CD4-positive, alpha-beta T cell treated with Interleukin-2 at 100 ng/mL for 4 hours (primary cell): ENCODE measurements around the gene GEN1.

Experiments used
- DNase-seq: peaks from one replicate; pipeline ENCODE4 v3.0.0-alpha.2; 2020; ENCODE audit warnings: low spot score

Gene GEN1

GRCh38 chr2:17753803-17754663, at the start of gene GEN1, which contains the start of gene SMC6:
Gene GEN1 (plus strand): TSS chr2:17754138. CDS start chr2:17759944, 5,806 bp downstream.
Gene SMC6 (minus strand): TSS chr2:17753810. CDS start chr2:17745946, 7,864 bp downstream.
- peak; percentile 88 for DNase-seq

- no peak for DNase-seq
Measured at GRCh38 chr2:17706845-17707244, 47.1 kb upstream of the GEN1 start.

DNA sequence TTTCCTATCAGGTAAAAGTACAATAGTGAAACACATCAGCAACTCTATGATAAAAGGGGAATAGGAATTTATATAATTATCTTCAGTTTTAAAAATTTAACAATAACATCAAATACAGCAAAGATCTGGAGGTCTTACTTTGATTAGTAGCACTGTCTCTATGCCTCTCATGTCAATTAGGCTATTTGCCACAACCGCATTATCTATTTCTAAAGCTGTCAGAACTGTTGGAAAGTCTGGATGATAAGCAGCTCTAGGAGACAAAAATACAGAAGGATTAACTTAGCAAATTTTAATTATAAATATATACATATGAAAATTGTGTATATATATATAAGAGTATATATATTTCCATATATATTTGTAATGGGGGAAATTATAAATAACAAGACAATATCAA, 45.4 kb upstream of the GEN1 start:
- no peak for DNase-seq

DNA sequence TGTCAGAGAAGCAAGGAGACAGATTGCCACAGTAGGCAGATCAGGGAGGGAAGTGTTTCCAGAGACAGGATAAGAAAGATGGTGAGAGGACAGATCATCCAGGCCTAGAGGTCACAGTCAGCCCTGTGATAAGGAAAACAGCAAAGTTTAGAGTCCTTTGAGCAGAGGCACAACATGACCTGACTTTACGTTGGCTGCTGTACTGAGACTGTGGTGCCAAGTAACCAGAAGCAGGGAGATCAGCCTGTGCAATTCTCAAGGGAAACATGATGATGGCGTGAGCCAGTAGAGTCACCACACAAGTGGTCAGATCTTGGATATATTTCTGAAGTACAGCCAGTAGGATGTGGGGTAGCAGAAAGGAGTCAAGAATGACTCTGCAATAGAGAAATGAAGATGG, 44.0 kb upstream of the GEN1 start:
- DNase-seq, result no peak

GRCh38 chr2:17710547-17711248, 43.2 kb upstream of the GEN1 start:
- no peak for DNase-seq

- no peak for DNase-seq
Measured at GRCh38 chr2:17713291-17713690, 40.6 kb upstream of the GEN1 start.

GRCh38 chr2:17717666-17718065, 36.3 kb upstream of the GEN1 start:
- DNase-seq, result no peak

DNA sequence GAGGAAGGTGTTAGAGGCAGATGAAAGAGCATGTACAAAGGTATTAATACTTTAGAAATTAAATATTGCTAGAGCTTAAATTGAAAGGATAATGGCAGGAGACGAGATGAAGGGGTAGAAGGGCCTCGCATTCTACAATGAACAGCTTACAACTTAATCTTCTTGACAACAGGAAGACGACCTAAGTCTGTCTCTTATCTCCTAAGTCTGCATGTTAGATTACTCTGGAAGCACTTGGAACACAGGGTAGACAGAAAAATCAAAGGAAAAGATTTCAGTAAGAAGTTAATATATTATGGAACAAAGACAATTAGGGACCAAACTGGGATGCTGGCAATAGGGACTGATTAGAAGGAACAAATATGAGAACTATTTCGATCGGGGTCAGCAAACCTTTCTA, 35.2 kb upstream of the GEN1 start:
- DNase-seq, result no peak

DNA sequence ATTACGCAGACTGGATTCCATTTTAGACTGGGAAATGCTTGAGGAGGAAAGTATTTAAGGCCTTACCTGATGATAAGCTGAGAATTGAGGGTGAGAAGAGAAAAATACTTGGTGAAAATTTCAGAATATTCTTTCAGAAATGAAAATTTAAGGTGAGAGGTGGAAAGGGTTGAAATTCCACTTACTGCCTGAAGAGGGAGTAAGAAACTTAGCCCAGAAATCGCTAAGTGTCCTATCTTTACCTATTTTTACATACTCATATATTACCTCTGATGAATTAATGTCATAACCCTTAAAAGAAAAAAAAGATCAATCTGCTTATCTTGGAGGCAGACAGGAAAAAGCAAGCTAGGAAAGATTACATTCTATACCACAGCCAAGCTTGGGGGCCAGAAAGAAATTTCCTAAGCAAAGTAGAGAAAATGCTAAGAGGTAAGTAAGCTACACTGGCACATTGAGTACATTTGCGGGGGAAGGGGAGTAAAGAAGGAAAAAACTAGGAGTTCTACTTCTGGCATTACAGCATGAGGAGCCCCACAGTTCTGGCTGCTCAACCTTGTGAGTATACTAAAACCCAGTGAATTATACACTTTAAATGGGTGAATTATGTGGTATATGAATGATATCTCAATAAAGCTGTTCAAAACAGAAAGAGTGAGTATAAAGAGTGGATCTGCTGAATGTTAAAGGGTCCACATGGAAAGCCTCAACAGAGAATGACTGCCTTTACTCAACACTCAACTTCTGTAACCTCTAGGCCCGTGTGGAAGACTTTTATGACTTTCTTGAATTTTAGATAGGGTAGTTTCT, 34.2 kb upstream of the GEN1 start:
- DNase-seq, result peak; percentile 17

DNA sequence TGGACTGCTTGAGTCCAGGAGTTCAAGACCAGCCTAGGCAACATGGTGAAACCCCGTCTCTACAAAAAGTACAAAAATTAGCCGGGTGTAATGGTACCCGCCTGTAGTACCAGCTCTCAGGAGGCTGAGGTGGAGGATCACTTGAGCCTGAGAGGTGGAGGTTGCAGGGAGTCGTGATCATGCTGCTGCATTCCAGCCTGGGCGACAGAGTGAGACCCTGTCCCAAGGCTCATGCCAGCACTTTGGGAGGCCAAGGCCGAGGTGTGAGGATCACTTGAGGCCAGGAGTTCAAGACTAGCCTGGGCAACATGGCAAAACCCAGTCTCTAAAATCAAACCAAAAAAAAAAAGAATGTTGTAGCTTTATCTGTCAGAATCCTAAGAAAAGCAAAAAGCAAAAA, 25.7 kb upstream of the GEN1 start:
- DNase-seq, result no peak

- DNase-seq, result no peak
Measured at GRCh38 chr2:17729880-17730279, 24.1 kb upstream of the GEN1 start.

DNA sequence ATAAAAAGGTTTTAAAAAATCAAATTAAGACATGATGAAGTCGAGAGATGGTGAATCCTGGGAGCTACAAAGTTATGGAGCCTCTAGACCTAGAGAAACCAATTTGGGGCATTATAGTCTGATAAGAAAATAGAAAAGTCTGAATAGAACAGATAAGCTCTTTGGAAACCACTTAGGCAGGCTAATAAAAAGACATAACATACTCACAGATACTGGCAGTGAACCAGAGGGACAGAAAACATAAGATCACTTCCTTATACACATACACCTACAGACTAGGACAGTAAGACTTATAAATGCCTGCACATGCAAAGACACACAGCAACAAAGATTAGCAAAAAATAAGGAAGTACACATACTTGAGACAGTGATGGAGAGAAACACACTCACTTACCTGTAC, 20.3 kb upstream of the GEN1 start:
- DNase-seq, result no peak

DNA sequence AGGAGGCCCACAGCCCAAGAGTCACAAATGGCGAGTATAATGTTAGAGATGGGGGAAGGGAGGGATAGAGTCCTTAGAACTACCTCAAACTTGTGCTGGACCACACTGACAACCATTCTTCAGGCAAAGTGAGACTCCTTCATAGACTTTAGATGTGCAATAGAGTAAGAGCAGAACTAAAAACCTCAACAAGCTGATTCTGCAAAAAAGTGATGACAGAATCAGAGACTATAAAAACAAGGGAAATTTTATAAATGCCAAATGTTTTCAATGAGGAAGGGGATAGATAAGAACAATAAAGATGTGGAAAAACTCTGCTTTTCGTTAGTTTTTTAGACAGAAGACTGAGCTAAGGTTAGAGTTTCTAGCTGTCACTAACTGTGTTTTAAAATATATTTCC, 18.1 kb upstream of the GEN1 start:
- no peak for DNase-seq

GRCh38 chr2:17736989-17737388, 16.9 kb upstream of the GEN1 start:
- no peak for DNase-seq

DNA sequence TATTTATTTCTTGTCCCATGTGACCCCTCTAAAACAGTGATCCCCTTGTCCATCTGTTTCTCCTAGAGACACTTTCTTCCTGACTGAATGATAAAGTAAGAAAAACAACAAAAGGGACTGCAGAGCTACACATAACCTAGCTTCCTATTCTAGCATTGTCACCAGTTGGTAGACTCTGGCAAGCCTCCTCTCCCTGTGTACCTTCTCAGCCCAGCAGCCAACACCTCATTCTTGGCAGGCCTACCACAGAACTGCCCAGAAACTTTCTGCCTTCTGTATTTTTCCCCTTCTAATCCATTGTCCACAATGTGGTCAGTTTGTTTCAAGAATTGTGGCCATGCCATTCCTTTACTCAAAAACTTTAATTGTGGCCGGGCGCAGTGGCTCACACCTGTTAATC, 13.7 kb upstream of the GEN1 start:
- DNase-seq, result no peak

DNA sequence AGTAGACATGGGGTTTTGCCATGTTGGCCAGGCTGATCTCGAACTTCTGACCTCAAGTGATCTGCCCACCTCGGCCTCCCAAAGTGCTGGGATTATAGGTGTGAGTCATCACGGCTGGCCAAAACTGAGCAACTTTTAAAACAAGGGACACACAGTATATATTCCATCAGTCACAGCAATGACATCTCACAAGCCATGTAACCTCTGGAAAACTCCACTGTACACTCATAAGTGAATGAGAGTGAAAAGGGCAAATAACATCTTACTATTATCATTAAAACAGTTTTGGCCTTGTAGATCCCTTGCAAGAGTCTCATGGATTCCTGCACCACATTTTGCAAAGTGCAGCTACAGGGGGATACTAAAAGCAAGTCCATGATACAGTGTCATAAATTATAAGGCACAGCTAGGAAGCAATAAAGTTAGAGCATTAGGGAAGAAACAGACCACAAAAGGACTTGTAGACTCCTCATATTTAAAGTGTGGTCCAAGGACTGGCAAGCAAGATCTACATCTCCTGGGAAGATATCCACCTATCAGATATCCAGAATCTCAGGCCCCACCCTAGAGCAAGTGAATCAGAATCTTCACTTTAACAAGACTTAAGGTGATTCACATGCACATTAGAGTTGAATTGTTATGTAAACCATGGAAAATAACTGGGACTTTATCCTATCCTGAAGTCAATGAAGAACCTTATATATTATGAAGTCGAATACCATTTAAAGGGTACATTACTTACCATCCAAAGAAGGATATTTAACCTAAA, 6.1 kb upstream of the GEN1 start:
- no peak for DNase-seq

DNA sequence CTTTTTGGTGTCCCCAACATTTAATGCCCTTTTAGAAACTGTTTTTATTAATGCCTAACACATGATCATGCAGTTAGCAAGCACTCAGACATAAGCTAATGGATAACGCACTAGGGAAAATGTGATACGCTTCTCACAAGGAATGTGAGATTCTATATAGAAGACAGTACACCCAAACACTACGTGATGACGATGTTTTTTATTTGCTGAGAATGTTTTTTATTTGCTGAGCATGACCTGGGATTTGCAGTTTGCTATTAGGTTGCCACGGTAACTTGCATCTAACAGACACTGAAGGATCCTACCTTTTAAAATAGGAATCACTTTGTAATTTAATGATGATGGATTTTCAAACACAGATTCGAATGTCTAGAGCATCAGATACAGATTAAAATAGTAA, 5.2 kb upstream of the GEN1 start:
- DNase-seq, result no peak

DNA sequence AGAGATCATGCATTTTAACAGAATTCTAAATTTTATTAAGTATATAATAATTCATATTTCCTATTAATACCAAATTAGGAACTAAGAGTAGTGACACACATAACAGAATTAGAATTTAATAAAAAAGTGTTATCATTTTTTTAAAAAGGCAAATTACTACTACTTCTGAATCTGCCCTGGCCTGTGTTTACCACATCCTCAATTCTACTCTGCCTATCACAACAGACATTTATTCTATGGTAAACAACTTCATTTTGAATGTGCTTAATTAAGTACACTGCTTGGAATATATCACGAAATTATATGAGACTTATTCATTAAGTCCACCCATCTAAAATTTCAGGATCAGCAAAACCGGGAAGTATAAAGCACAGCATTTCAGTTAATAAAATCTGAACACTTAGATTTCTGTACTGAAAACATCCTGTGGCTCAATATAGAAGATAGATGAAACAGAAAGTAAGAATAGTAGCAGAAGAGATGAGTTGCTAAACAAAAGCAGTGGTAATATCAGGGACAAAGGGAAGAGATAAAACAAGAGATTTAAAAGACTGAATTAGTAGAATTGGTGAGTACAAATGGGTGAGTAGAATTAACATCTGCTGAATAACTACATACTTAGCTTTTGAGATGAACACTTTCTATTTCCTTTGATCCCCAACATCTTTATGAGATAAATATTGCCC, 4.0 kb upstream of the GEN1 start:
- no peak for DNase-seq

DNA sequence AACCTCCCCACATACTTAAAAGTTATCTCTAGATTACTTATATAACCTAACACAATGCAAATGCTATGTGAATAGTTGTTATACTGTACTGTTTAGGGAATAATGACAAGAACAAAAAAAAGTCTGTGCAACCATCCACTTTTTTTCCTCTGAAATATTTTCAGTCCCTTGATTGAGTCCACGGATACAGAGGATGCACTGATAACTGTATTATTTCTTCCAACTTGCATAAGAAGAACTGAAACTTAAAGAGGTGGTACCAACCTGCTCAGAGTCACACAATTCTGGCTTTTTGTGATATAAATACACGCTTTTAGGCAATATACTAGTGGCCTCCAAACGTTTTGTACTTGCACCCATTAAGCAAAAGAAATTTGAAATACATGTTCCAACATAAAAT, 1.7 kb upstream of the GEN1 start:
- DNase-seq, result no peak

DNA sequence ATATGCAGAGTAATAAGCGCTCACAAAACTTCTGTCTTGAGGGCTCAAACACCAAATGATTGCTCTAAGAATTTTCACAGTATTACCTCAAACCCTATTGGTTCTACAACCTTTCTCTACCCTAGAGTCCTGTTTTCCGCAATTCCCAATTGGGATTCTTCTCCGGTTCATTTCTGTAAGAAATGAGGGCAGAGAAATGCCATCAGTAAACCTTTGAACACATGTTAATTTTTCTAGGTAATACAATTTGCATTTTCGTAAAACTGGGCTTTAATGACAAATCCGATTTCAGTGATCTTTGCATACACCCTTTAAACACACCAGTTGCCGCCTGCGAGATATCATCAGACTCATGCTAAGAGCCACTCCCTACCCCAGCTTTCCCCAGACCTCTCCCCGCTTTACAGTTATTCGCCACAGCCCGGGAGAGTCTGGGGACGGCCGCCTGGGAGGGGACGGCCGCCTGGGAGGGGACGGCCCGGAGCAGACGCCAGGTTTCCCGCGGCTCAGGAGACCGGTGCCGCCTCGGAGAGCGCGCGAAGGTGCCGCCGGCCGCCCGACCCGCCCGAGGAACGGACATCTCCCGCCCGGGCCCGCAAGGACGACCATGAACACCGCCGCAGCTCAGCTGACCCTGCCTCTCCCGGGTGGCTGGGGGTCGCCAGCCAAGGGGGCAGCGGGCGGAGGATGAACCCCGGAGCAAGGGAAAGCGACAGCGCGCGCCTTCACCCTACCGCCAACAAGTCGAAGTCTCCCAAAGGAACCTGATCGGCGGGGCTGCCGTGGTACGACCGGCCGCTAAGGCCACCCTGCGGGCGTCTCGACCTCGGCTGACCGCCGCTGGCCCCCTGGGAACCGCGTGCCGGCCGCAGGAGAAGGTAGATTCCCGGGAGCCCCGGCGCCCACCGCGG, 791 bp upstream of the GEN1 start:
- peak; percentile 46 for DNase-seq
